ENCODE measurements around the gene PHC1. TPM values are rescaled to one million over a fixed set of nuclear protein-coding genes. Genes with fewer than 3 reads are reported as not detected.

The PHC1 gene
- total RNA-seq, 2 donors from 2014 or later, result 27.0 to 34.5 TPM

DNA sequence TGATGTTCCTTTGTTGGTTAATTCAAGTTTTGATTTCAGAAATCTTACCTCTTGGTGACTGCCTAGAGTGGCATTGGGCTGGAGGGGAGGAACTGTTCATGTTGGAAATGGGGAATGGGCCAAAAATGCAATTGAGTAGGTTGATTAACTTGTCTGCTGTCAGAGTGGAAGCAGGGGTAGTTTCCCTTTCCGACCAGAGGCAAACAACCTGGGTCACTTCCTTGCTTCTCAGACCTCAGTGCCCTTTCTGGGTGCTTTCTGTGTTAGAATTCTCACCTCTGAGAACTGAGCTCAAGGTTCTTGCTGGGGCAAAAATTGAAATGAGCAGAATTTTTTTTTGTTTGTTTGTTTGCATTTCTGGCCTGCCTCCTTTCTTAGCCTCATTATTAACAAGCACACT lies 37.4 kb downstream of the PHC1 start:
- no peak overlapping the region for H3K4me3 ChIP-seq
- ATAC-seq (no peak), DNase-seq (no peak)
- WGBS, 2 donors, result 56 to 83% methylated on average over 1 of the region's 1 CpG
- no peaks in the 10 kb centered on the region for H3K9me3 ChIP-seq
- no peak for TF ChIP-seq CTCF (IDR thresholded peaks at IDR 0.05)
- no peak for TF ChIP-seq POLR2A (IDR thresholded peaks at IDR 0.05)
- no peaks in the 10 kb centered on the region for H3K27me3 ChIP-seq
- intact Hi-C loops (cut with DNase I), result loop anchor here (10.0 kb wide), 1 partner anchor 83 kb away; no protein-coding TSS in a partner anchor
- no peaks in the 10 kb centered on the region for H3K36me3 ChIP-seq (replicated peaks in 1 of 2; ENCODE audit: insufficient read depth in 1 of 2, low read depth in 2 of 2)
- peaks cover 25% of the 10 kb centered on the region for H3K4me1 ChIP-seq
- no peak overlapping the region for H3K27ac ChIP-seq

DNA sequence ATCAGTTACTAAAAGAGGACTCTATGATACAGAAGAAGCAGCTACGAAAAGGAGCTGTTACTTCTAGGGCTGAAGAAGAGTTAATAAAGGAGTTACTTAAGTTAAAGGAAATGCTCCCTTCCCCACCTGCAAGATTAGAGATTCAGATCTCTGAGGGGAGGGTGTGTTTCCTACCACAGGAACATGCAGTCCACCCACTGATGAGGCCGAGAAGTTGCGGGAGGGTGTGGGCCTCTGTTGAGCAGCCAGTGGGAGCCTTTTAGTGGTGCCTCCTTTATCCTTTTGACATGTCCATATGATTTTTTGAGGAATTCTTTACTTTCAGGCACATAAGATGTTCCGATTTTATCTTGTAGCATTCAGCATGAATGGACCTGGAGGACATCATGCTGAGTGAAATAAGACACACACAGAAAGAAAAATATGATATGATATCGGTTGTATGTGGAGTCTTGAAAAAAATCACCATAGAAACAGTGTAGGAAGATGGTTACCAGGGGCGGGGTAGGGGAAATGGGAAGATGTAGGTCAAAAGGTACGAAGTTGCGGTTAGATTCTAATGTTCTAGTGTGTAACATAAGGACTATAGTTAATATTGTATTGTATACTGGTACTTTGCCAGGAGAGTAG lies 39.6 kb downstream of the PHC1 start:
- no peaks in the 10 kb centered on the region for H3K36me3 ChIP-seq (replicated peaks in 1 of 2; ENCODE audit: insufficient read depth in 1 of 2, low read depth in 2 of 2)
- ATAC-seq (no peak), DNase-seq (no peak)
- H3K27ac ChIP-seq, result no peak overlapping the region
- H3K9me3 ChIP-seq, result no peaks in the 10 kb centered on the region
- no peak for TF ChIP-seq CTCF (IDR thresholded peaks at IDR 0.05)
- TF ChIP-seq POLR2A (IDR thresholded peaks at IDR 0.05), result no peak
- WGBS, 2 donors, result 91 to 93% methylated on average over 8 of the region's 8 CpGs
- intact Hi-C loops (cut with DNase I), result loop anchor here (10.0 kb wide), 1 partner anchor 81 kb away; no protein-coding TSS in a partner anchor
- no peaks in the 10 kb centered on the region for H3K27me3 ChIP-seq
- peaks cover 10% of the 10 kb centered on the region for H3K4me1 ChIP-seq
- no peak overlapping the region for H3K4me3 ChIP-seq

GRCh38 chr12:8956073-8956472 lies 41.8 kb downstream of the PHC1 start:
- no peak for ATAC-seq
- intact Hi-C loops (cut with DNase I), result loop anchor here (10.0 kb wide), 1 partner anchor 79 kb away; no protein-coding TSS in a partner anchor
- H3K27ac ChIP-seq, result no peak overlapping the region
- H3K36me3 ChIP-seq (replicated peaks in 1 of 2; ENCODE audit: insufficient read depth in 1 of 2, low read depth in 2 of 2), result no peaks in the 10 kb centered on the region
- H3K4me1 ChIP-seq, result peaks cover 2% of the 10 kb centered on the region
- H3K27me3 ChIP-seq, result no peaks in the 10 kb centered on the region
- DNase-seq, result no peak
- no peak for TF ChIP-seq CTCF (IDR thresholded peaks at IDR 0.05)
- TF ChIP-seq POLR2A (IDR thresholded peaks at IDR 0.05), result no peak
- H3K9me3 ChIP-seq, result no peaks in the 10 kb centered on the region
- 83 to 88% methylated on average over 13 to 15 of the region's 15 CpGs for WGBS, 2 donors
- no peak overlapping the region for H3K4me3 ChIP-seq

GRCh38 chr12:8956772-8957171 lies 42.5 kb downstream of the PHC1 start:
- ATAC-seq (no peak), DNase-seq (no peak)
- Histone ChIP-seq H3K4me3 (no peak overlapping the region), H3K27ac (no peak overlapping the region), H3K27me3 (no peaks in the 10 kb centered on the region), H3K36me3 (replicated peaks in 1 of 2; ENCODE audit: insufficient read depth in 1 of 2, low read depth in 2 of 2) (no peaks in the 10 kb centered on the region), H3K9me3 (no peaks in the 10 kb centered on the region), H3K4me1 (no peaks in the 10 kb centered on the region)
- TF ChIP-seq POLR2A (IDR thresholded peaks at IDR 0.05) (no peak), CTCF (IDR thresholded peaks at IDR 0.05) (no peak)
- intact Hi-C loops (cut with DNase I), result loop anchor here (10.0 kb wide), 1 partner anchor 78 kb away; no protein-coding TSS in a partner anchor
- WGBS, 2 donors, result 84 to 88% methylated on average over 6 to 7 of the region's 7 CpGs

GRCh38 chr12:8957561-8957960 lies 43.3 kb downstream of the PHC1 start:
- H3K27ac ChIP-seq, result no peak overlapping the region
- H3K9me3 ChIP-seq, result no peaks in the 10 kb centered on the region
- ATAC-seq (no peak), DNase-seq (no peak)
- H3K27me3 ChIP-seq, result no peaks in the 10 kb centered on the region
- no peak overlapping the region for H3K4me3 ChIP-seq
- no peaks in the 10 kb centered on the region for H3K4me1 ChIP-seq
- no peaks in the 10 kb centered on the region for H3K36me3 ChIP-seq (replicated peaks in 1 of 2; ENCODE audit: insufficient read depth in 1 of 2, low read depth in 2 of 2)
- TF ChIP-seq CTCF (IDR thresholded peaks at IDR 0.05) (no peak), POLR2A (IDR thresholded peaks at IDR 0.05) (no peak)
- intact Hi-C loops (cut with DNase I), result loop anchor here (10.0 kb wide), 1 partner anchor 77 kb away; no protein-coding TSS in a partner anchor
- WGBS, 2 donors, result 81 to 82% methylated on average over 4 of the region's 4 CpGs

Measured in body of pancreas (tissue), 4 donors.